HG03139 (cell line): ENCODE measurements around the gene EVC.
"Not testable (repeated sequence)": the region's sequence is repeated elsewhere in the genome, so short reads cannot be mapped to it uniquely, and the experiment has no call there.

Experiments used
- ATAC-seq: cut with Tn5 transposase; IDR thresholded peaks from one replicate; pipeline ENCODE4 v1.9.1; 2021; ENCODE audit not compliant: unreplicated experiment

EVC gene

GRCh38 chr4:5809216-5809776, 98.3 kb downstream of the EVC start:
- no peak for ATAC-seq

GRCh38 chr4:5810151-5810550, 99.2 kb downstream of the EVC start:
- no peak for ATAC-seq

GRCh38 chr4:5810770-5811430, 99.9 kb downstream of the EVC start:
- no peak for ATAC-seq

- not testable (repeated sequence) for ATAC-seq
Measured at GRCh38 chr4:5812057-5812456, 101.1 kb downstream of the EVC start.

- no peak for ATAC-seq
Measured at GRCh38 chr4:5812506-5813229, 101.7 kb downstream of the EVC start.

GRCh38 chr4:5813882-5814255, 102.9 kb downstream of the EVC start:
- no peak for ATAC-seq

- no peak for ATAC-seq
Measured at GRCh38 chr4:5814421-5814820, 103.4 kb downstream of the EVC start.

GRCh38 chr4:5815641-5816040, 104.6 kb downstream of the EVC start:
- ATAC-seq, result no peak

- no peak for ATAC-seq
Measured at GRCh38 chr4:5816101-5816500, 105.1 kb downstream of the EVC start.

GRCh38 chr4:5816851-5817375, 105.9 kb downstream of the EVC start:
- no peak for ATAC-seq

GRCh38 chr4:5821665-5822358, 110.8 kb downstream of the EVC start:
- ATAC-seq, result no peak

- no peak for ATAC-seq
Measured at GRCh38 chr4:5822619-5823018, 111.6 kb downstream of the EVC start.

GRCh38 chr4:5823542-5824211, 112.7 kb downstream of the EVC start:
- ATAC-seq, result no peak

- no peak for ATAC-seq
Measured at GRCh38 chr4:5824227-5824626, 113.2 kb downstream of the EVC start.

- ATAC-seq, result no peak
Measured at GRCh38 chr4:5824635-5825034, 113.6 kb downstream of the EVC start.

- ATAC-seq, result no peak
Measured at GRCh38 chr4:5825321-5826041, 114.5 kb downstream of the EVC start.

- ATAC-seq, result no peak
Measured at GRCh38 chr4:5826437-5827107, 115.6 kb downstream of the EVC start.

- ATAC-seq, result no peak
Measured at GRCh38 chr4:5827108-5828004, 116.4 kb downstream of the EVC start.

GRCh38 chr4:5828005-5828391, 117.0 kb downstream of the EVC start:
- no peak for ATAC-seq
